HepG2 (cell line): ENCODE data around the gene MAPK7. TPM values are rescaled to one million over a fixed set of nuclear protein-coding genes. Genes with fewer than 3 reads are reported as not detected.

Experiments used
- AFF4 ChIP-seq: sonication (generic); formaldehyde crosslinking; IDR thresholded peaks from 2 replicates; pipeline ENCODE4 v1.4.0; 2020; ENCODE audit warnings: missing genetic modification reagents
- ATM ChIP-seq: fragments of 450-650 bp; IDR thresholded peaks from 2 replicates; pipeline ENCODE4 v1.7.1; 2017; ENCODE audit warnings: mild to moderate bottlenecking, borderline replicate concordance
- BCL6 ChIP-seq: IDR thresholded peaks from 2 replicates; pipeline ENCODE4 v1.6.1; 2016; ENCODE audit warnings: missing genetic modification reagents, missing compliant biosample characterization
- GATAD1 ChIP-seq: IDR thresholded peaks from 2 replicates; pipeline ENCODE4 v1.6.1; 2016; ENCODE audit warnings: missing genetic modification reagents, missing compliant biosample characterization
- HNRNPLL ChIP-seq: fragments of 200-400 bp; formaldehyde crosslinking; IDR thresholded peaks from 2 replicates; pipeline ENCODE4 v1.6.1; 2017; ENCODE audit warnings: mild to moderate bottlenecking, low read depth, low read length; ENCODE audit not compliant: poor library complexity, severe bottlenecking
- IRX3 ChIP-seq: sonication (generic); formaldehyde crosslinking; IDR thresholded peaks from 2 replicates; pipeline ENCODE4 v1.8.1; 2023; ENCODE audit warnings: mild to moderate bottlenecking, low read depth, missing genetic modification reagents, borderline replicate concordance
- NR2F2 ChIP-seq: IDR thresholded peaks from 2 replicates; pipeline ENCODE4 v1.6.1; 2012; ENCODE audit warnings: low read depth, inconsistent platforms, borderline replicate concordance
- RARA ChIP-seq: IDR thresholded peaks from 2 replicates; pipeline ENCODE4 v1.6.1; 2016; ENCODE audit warnings: missing genetic modification reagents, missing compliant biosample characterization
- SMAD3 ChIP-seq: sonication (generic); formaldehyde crosslinking; IDR thresholded peaks from 2 replicates; pipeline ENCODE4 v1.4.0; 2020; ENCODE audit warnings: missing genetic modification reagents
- SOX6 ChIP-seq, 2 experiments: fragments of 450-650 bp in 1 of 2; sonication (generic) in 1 of 2; formaldehyde crosslinking in 1 of 2; IDR thresholded peaks; 2 replicates each; pipeline versions ENCODE4 v1.4.0 to v1.6.1; 2017 to 2020; ENCODE audit warnings: antibody characterized with exemption in 1 of 2, mild to moderate bottlenecking in 1 of 2, missing genetic modification reagents in 1 of 2
- TFAP4 ChIP-seq: sonication (generic); IDR thresholded peaks from 2 replicates; pipeline ENCODE4 v1.6.1; 2016; ENCODE audit warnings: low read depth, borderline replicate concordance
- TFDP2 ChIP-seq: sonication (generic); formaldehyde crosslinking; IDR thresholded peaks from 2 replicates; pipeline ENCODE4 v1.4.0; 2020; ENCODE audit warnings: missing genetic modification reagents
- YEATS2 ChIP-seq: sonication (generic); formaldehyde crosslinking; IDR thresholded peaks from 2 replicates; pipeline ENCODE4 v1.4.0; 2020; ENCODE audit warnings: missing genetic modification reagents, borderline replicate concordance
- ZBTB38 ChIP-seq: sonication (generic); formaldehyde crosslinking; IDR thresholded peaks from 2 replicates; pipeline ENCODE4 v1.5.1; 2020; ENCODE audit warnings: mild to moderate bottlenecking, missing genetic modification reagents
- ZNF160 ChIP-seq: sonication (generic); formaldehyde crosslinking; IDR thresholded peaks from 2 replicates; pipeline ENCODE4 v1.8.0; 2022; ENCODE audit warnings: mild to moderate bottlenecking, inconsistent platforms, missing genetic modification reagents
- ZNF251 ChIP-seq: sonication (generic); formaldehyde crosslinking; IDR thresholded peaks from 2 replicates; pipeline ENCODE4 v1.9.0; 2021; ENCODE audit warnings: mild to moderate bottlenecking, missing genetic modification reagents
- ZNF609 ChIP-seq: sonication (generic); formaldehyde crosslinking; IDR thresholded peaks from 2 replicates; pipeline ENCODE4 v1.4.0; 2020; ENCODE audit warnings: mild to moderate bottlenecking, missing genetic modification reagents, borderline replicate concordance
- polyA plus RNA-seq, 8 experiments: library from polyadenylated mRNA; depleted of rRNA in 3 of 8; stranded (reverse) in 7 of 8; unstranded in 1 of 8; fragments of >200 nt; fragmentation: Illumina TruSeq in 4 of 8; extraction: Trizol in 4 of 8; gene quantifications; 2 replicates each; pipeline versions ENCODE4 v1.2.1 to v1.2.3, GENCODE V29; 2011 to 2016; ENCODE audit warnings: low read depth in 4 of 8, missing spikeins in 1 of 8, mixed read lengths in 1 of 8; ENCODE audit not compliant: insufficient read depth in 1 of 8
- total RNA-seq, 5 experiments: library from RNA; depleted of rRNA; stranded (reverse); fragments of >200 nt; fragmentation: Illumina TruSeq; extraction: Trizol; gene quantifications; 2 replicates each; pipeline ENCODE4 v1.2.3, GENCODE V29; 2016; ENCODE audit warnings: low read depth in 1 of 5

The MAPK7 gene
- total and polyA plus RNA-seq, 2 of the 13 experiments (the other 11 are each of a cell fraction or from before 2014, with no cell fraction given) = 2.9 to 5.9 TPM

- TF ChIP-seq YEATS2 (CRISPR knock-in tag) (peak; percentile 59), SOX6 (IDR thresholded peaks at IDR 0.05) (no peak), SOX6 (CRISPR knock-in tag; IDR thresholded peaks at IDR 0.05) (peak; percentile 63), ATM (no peak), AFF4 (CRISPR knock-in tag) (no peak), NR2F2 (peak; percentile 25; the same call in 1 of the 2 replicates), IRX3 (0 out of 2 replicates have a peak, but pooled peaks have one; percentile 36), TFAP4 (peak; percentile 66; the same call in 1 of the 2 replicates), HNRNPLL (peak; percentile 64), ZNF160 (CRISPR knock-in tag) (no peak), RARA (CRISPR knock-in tag) (0 out of 2 replicates have a peak, but pooled peaks have one; percentile 11), SMAD3 (CRISPR knock-in tag) (0 out of 2 replicates have a peak, but pooled peaks have one; percentile 25), ZBTB38 (CRISPR knock-in tag) (no peak), BCL6 (CRISPR knock-in tag) (0 out of 2 replicates have a peak, but pooled peaks have one; percentile 34), ZNF251 (CRISPR knock-in tag) (no peak), TFDP2 (CRISPR knock-in tag) (peak; percentile 74), GATAD1 (CRISPR knock-in tag) (peak; percentile 86), ZNF609 (CRISPR knock-in tag) (peak; percentile 23; the same call in 1 of the 2 replicates)
Observed at GRCh38 chr17:19362277-19363113, 15.8 kb upstream of the MAPK7 start, which contains the start of gene B9D1 (continued).
